ENCODE data around the gene COL8A1.

Gene COL8A1

GRCh38 chr3:99774467-99774866, 136.1 kb downstream of the COL8A1 start:
- no peak for DNase-seq (ENCODE audit: low read depth in 1 of 2, low spot score in 1 of 2)
- Histone ChIP-seq H3K4me3 (replicated peaks; ENCODE audit: insufficient read depth, low read length) (no peak overlapping the region), H3K27me3 (ENCODE audit: insufficient read depth, poor library complexity, severe bottlenecking) (peaks cover 18% of the 10 kb centered on the region), H3K27ac (replicated peaks) (no peak overlapping the region)
- TF ChIP-seq SPI1 (IDR thresholded peaks at IDR 0.05; ENCODE audit: borderline replicate concordance, low read depth), result no peak
- no peak for TF ChIP-seq POLR2AphosphoS5 (IDR thresholded peaks at IDR 0.05; ENCODE audit: low read depth)
- no peak for TF ChIP-seq REST (IDR thresholded peaks at IDR 0.05; ENCODE audit: insufficient replicate concordance, low read depth)
- TF ChIP-seq CTCF (IDR thresholded peaks at IDR 0.05; ENCODE audit: insufficient read depth, low read length), result no peak
- no peak for TF ChIP-seq GABPA (IDR thresholded peaks at IDR 0.05; ENCODE audit: low read depth)

- DNase-seq (ENCODE audit: low read depth in 1 of 2, low spot score in 1 of 2), result no peak
- Histone ChIP-seq H3K4me3 (replicated peaks; ENCODE audit: insufficient read depth, low read length) (no peak overlapping the region), H3K27ac (replicated peaks) (no peak overlapping the region), H3K27me3 (ENCODE audit: insufficient read depth, poor library complexity, severe bottlenecking) (peaks cover 15% of the 10 kb centered on the region)
- TF ChIP-seq SPI1 (IDR thresholded peaks at IDR 0.05; ENCODE audit: borderline replicate concordance, low read depth), result no peak
Measured at GRCh38 chr3:99776516-99777209, 138.3 kb downstream of the COL8A1 start.

- no peak for DNase-seq (ENCODE audit: low read depth in 1 of 2, low spot score in 1 of 2)
- no peak overlapping the region for H3K27ac ChIP-seq (replicated peaks)
- H3K27me3 ChIP-seq (ENCODE audit: insufficient read depth, poor library complexity, severe bottlenecking), result peaks cover 14% of the 10 kb centered on the region
- H3K4me3 ChIP-seq (replicated peaks; ENCODE audit: insufficient read depth, low read length), result no peak overlapping the region
- TF ChIP-seq REST (IDR thresholded peaks at IDR 0.05; ENCODE audit: insufficient replicate concordance, low read depth), result no peak
- no peak for TF ChIP-seq GABPA (IDR thresholded peaks at IDR 0.05; ENCODE audit: low read depth)
- TF ChIP-seq CTCF (IDR thresholded peaks at IDR 0.05; ENCODE audit: insufficient read depth, low read length), result no peak
- no peak for TF ChIP-seq SPI1 (IDR thresholded peaks at IDR 0.05; ENCODE audit: borderline replicate concordance, low read depth)
- no peak for TF ChIP-seq POLR2AphosphoS5 (IDR thresholded peaks at IDR 0.05; ENCODE audit: low read depth)
Measured at GRCh38 chr3:99777210-99777549, 138.8 kb downstream of the COL8A1 start.

- TF ChIP-seq SPI1 (IDR thresholded peaks at IDR 0.05; ENCODE audit: borderline replicate concordance, low read depth) (no peak), REST (IDR thresholded peaks at IDR 0.05; ENCODE audit: insufficient replicate concordance, low read depth) (no peak), CTCF (IDR thresholded peaks at IDR 0.05; ENCODE audit: insufficient read depth, low read length) (no peak), GABPA (IDR thresholded peaks at IDR 0.05; ENCODE audit: low read depth) (no peak), POLR2AphosphoS5 (IDR thresholded peaks at IDR 0.05; ENCODE audit: low read depth) (no peak)
- Histone ChIP-seq H3K27me3 (ENCODE audit: insufficient read depth, poor library complexity, severe bottlenecking) (peaks cover 14% of the 10 kb centered on the region), H3K4me3 (replicated peaks; ENCODE audit: insufficient read depth, low read length) (no peak overlapping the region), H3K27ac (replicated peaks) (no peak overlapping the region)
- DNase-seq (ENCODE audit: low read depth in 1 of 2, low spot score in 1 of 2), result no peak
Measured at GRCh38 chr3:99777708-99778107, 139.3 kb downstream of the COL8A1 start.
